Large intestine (tissue), 3 donors: ENCODE results near the gene DNAJC5. TPM values are rescaled to one million over a fixed set of nuclear protein-coding genes. Genes with fewer than 3 reads are reported as not detected.
"Not testable (repeated sequence)": the region's sequence is repeated elsewhere in the genome, so short reads cannot be mapped to it uniquely, and the experiment has no call there.

ENCODE experiments used
- DNase-seq, 2 donors: peaks; one replicate each; pipeline versions ENCODE4 v3.0.0 to v3.0.0-alpha.2; 2013
- H3K27ac ChIP-seq: one replicate; pipeline ENCODE4 v1.5.1; 2013; ENCODE audit warnings: low read length
- H3K27me3 ChIP-seq: 2 replicates; pipeline ENCODE4 v1.6.1; 2013; ENCODE audit warnings: low read length; ENCODE audit not compliant: control insufficient read depth, insufficient read depth
- H3K36me3 ChIP-seq: 2 replicates; pipeline ENCODE4 v1.6.1; 2013; ENCODE audit warnings: low read length; ENCODE audit not compliant: control insufficient read depth, insufficient read depth
- H3K4me1 ChIP-seq: one replicate; pipeline ENCODE4 v1.6.1; 2013; ENCODE audit warnings: low read length; ENCODE audit not compliant: control insufficient read depth, insufficient read depth
- H3K4me3 ChIP-seq: one replicate; pipeline ENCODE4 v1.5.1; 2013; ENCODE audit warnings: low read length
- H3K9me3 ChIP-seq: one replicate; pipeline ENCODE4 v1.6.1; 2013; ENCODE audit warnings: mild to moderate bottlenecking, low read depth, low read length, moderate library complexity; ENCODE audit not compliant: control insufficient read depth
- WGBS: methylation state at CpG from one replicate; pipeline ENCODE4 v1.1.5; 2013; ENCODE audit warnings: low lambda C conversion rate; ENCODE audit not compliant: insufficient coverage; 5-methylcytosine and 5-hydroxymethylcytosine counted together
- polyA plus RNA-seq: library from polyadenylated mRNA; unstranded; fragments of 120-200 nt; gene quantifications from one replicate; pipeline ENCODE4 v1.2.1, GENCODE V29; 2013

The DNAJC5 gene
- polyA plus RNA-seq, 1 donor: 21.9 TPM

DNA sequence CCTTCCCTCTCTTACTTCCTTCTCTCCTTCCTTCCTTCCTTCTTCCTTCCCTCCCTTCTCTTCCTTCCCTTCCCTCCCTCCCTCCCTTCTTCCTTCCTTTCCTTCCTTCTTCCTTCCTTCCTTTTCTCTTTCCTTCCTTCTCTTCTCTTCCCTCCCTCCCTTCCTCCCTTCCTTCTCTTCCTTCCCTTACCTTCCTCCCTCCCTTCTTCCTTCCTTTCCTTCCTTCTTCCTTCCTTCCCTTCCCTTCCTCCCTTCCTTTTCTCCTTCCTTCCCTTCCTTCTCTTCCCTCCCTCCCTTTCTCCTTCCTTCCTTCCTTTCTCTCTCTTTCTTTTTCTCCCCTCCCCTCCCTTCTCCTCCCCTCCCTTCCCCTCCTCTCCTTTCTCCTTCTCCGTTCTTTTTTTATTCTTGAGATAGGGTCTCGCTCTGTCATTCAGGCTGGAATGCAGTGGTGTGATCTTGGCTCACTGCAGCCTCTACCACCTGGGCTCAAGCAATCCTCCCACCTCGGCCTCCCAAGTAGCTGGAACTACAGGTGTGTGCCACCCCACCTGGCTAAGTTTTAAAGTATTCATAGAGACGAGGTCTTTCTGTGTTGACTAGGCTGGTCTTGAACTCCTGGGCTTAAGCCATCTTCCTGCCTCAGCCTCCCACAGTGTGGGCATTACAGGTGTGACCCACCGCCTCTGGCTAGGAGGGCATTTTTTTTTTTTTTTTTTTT, 75.9 kb downstream of the DNAJC5 start:
- H3K36me3 ChIP-seq: peaks cover 20% of the 10 kb centered on the region
- peaks cover 6% of the 10 kb centered on the region for H3K27me3 ChIP-seq
- DNase-seq: no peak
- peaks cover 14% of the 10 kb centered on the region for H3K4me1 ChIP-seq
- no CpG with 5 or more reads among the region's 5 CpGs for WGBS
- H3K27ac ChIP-seq: no peak overlapping the region
- peaks cover 28% of the 10 kb centered on the region for H3K9me3 ChIP-seq
- H3K4me3 ChIP-seq: no peak overlapping the region

DNA sequence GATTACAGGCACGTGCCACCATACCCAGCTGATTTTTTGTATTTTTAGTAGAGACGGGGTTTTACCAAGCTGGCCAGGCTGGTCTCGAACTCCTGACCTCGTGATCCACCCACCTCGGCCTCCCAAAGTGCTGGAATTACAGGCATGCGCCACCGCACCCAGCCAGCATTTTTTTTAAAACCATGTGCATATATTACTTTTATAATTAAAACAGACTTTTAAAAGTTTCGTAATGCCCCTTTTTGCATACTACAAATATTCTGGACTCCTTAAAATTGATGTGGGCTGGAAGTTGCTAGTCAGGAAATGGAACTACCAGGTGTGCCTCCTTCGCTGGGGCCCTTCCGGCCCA, 77.0 kb downstream of the DNAJC5 start:
- Histone ChIP-seq H3K9me3 (peaks cover 17% of the 10 kb centered on the region), H3K36me3 (peaks cover 11% of the 10 kb centered on the region), H3K4me1 (peaks cover 14% of the 10 kb centered on the region)
- DNase-seq, H3K27ac ChIP-seq, H3K4me3 ChIP-seq, H3K27me3 ChIP-seq: not testable (repeated sequence)
- WGBS: 94% methylated on average over 3 of the region's 10 CpGs

DNA sequence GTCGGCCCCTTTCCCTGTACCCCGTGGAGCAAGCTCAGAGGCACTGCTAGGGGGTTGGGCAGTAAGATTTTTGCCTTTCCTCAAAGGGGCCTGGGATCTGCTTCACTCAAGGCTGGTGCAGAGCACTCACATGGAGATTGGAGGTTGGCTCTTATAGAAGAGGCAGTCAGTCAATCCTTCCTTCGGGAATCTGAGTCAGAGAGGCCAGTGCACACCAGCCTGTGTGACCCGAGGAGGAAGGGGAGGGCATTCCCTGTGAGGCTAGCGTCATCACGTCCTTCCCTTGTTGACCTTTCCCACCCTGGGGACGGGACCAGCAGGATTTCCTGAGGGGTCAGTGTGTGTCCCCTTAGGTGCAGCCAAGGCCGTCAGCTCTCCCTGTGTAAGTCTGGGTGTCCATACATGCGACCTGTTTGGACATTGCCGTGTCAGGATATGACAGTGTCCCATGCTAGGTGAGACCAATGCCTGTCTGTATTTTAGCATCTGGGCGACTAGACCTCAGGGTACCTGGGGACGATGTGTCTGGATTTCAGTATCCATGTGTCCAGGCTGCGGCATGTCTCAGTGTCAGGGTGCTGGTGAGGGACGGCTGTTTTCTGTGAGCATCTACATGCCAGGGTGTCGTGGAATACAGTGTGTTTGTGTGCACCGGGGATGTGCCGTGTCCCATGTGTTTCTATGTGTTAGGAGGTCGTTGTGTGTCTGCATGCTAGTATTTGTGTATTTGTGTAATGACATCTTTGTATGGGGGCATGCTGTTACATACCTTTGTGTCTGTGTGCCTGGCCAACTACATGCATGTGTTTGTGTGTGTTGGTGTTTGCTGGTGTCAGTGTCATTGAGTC, 77.6 kb downstream of the DNAJC5 start:
- DNase-seq: no peak
- peaks cover 5% of the 10 kb centered on the region for H3K36me3 ChIP-seq
- H3K27ac ChIP-seq: no peak overlapping the region
- peaks cover 11% of the 10 kb centered on the region for H3K9me3 ChIP-seq
- peaks cover 14% of the 10 kb centered on the region for H3K4me1 ChIP-seq
- no CpG with 5 or more reads among the region's 18 CpGs for WGBS
- H3K27me3 ChIP-seq: peaks cover 6% of the 10 kb centered on the region
- no peak overlapping the region for H3K4me3 ChIP-seq

DNA sequence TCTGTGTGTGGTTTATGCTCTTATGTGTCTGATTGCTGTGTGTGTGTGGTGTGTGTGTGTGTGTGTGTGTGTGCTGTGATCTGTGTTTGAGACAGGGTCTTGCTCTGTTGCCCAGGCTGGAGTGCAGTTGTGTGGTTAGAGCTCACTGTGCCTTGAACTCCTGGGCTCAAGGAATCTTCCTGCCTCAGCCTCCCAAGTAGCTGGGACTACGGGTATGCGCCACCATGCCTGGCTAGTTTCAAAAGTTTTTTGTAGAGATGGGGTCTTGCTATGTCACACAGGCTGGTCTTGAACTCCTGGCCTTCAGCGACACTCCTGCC, 78.2 kb downstream of the DNAJC5 start:
- Histone ChIP-seq H3K9me3 (peaks cover 5% of the 10 kb centered on the region), H3K27me3 (peaks cover 7% of the 10 kb centered on the region), H3K36me3 (peaks cover 3% of the 10 kb centered on the region), H3K27ac (no peak overlapping the region), H3K4me3 (no peak overlapping the region), H3K4me1 (peaks cover 15% of the 10 kb centered on the region)
- WGBS: no CpG with 5 or more reads among the region's 3 CpGs
- DNase-seq: no peak

DNA sequence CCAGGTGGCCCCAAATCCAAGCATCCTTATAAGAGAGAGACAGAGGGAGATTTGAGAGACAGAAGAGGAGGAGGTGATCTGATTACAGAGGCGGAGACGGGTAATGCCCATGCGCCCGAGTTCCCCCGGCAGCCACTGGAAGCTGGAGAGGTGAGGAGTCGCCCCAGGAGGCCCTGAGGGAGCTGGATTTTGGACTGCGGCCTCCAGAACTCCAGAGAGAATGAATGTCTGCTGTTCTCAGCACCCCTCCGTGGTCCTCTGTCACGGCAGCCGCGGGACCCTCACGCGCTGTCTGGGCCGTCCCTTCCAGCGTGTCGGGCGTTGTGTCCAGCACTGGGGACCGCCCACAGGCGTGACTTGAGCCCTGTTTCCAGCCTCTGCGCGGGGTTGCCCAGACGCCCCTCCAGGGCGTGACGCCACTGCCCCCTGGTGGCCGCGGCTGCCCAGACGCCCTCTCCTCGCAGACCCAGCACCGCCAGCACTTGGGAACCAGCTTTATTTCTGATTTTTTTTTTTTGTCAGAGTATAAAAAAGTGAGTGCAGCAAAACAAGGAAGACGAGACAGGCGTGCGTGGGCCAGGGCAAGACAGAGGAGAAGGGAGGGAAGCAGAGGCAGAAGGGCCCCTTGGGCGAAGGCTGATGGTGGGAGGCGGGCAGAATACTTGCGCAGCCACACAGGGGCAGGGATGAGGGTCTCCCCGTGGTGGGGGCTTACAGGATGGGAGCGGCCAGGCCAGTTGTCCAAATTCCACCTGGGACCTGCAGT, 78.9 kb downstream of the DNAJC5 start:
- peaks cover 2% of the 10 kb centered on the region for H3K36me3 ChIP-seq
- H3K4me1 ChIP-seq: peaks cover 16% of the 10 kb centered on the region
- H3K27ac ChIP-seq: no peak overlapping the region
- peak; percentile 75 to 76 for DNase-seq
- no peaks in the 10 kb centered on the region for H3K9me3 ChIP-seq
- no CpG with 5 or more reads among the region's 37 CpGs for WGBS
- H3K4me3 ChIP-seq: peak overlapping the region; percentile 34
- H3K27me3 ChIP-seq: peaks cover 8% of the 10 kb centered on the region

DNA sequence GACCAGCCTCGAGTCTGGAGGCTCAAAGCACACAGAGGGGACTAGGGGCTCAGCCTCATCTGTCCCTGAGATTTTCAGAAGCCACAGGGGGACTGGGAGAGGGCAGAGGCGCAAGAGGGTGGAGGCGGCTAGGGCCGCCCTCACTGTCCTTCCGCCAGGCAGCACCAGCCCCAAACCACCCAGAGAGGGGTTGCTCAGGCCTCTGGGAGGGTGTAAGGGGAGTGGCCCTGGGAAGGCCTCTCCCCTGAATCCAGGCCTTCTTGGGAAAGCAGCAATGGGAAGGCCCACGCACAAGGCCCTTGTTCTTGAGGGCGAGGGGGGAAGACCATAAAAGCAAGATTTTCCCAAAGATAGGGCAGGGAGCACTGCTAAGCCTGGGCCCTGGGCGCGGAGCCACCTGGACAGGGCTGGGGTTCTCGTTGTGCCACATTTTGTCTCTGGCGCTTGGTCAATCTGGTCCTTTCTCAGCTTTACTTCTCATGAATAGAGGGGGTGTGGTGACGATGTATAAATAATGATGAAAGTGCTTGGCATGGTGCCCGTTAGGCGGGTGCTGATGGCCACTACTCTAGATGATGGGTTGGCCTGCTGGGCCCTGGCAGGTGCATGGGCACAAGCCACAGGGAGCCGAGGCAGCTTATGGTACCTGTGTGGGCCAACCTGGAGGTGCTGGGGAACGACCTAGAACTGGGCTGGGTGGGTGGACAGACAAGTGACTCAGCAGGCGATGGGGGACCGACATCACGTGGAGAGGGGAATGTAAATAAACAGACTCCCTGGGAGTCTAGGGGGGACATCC, 79.7 kb downstream of the DNAJC5 start:
- H3K4me3 ChIP-seq: no peak overlapping the region
- WGBS: no CpG with 5 or more reads among the region's 19 CpGs
- peaks cover 13% of the 10 kb centered on the region for H3K4me1 ChIP-seq
- peaks cover 2% of the 10 kb centered on the region for H3K36me3 ChIP-seq
- H3K27me3 ChIP-seq: peaks cover 10% of the 10 kb centered on the region
- no peaks in the 10 kb centered on the region for H3K9me3 ChIP-seq
- DNase-seq: no peak
- no peak overlapping the region for H3K27ac ChIP-seq

DNA sequence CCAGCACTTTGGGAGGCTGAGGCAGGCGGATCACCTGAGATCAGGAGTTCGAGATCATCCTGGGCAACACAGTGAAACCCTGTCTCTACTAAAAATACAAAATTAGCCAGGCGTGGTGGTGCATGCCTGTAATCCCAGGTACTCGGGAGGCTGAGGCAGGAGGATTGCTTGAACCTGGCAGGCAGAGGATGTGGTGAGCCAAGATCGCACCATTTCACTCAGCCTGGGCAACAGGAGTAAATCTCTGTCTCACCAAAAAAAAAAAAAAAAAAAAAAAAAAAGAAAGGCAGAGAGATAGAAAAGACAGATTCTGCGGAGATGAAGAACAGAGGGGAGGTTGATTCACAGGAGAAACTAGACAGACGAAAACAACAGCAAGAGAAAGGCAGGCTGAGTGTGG, 81.6 kb downstream of the DNAJC5 start:
- H3K9me3 ChIP-seq, H3K27me3 ChIP-seq, H3K36me3 ChIP-seq, H3K4me3 ChIP-seq, DNase-seq, H3K27ac ChIP-seq: not testable (repeated sequence)
- peaks cover 21% of the 10 kb centered on the region for H3K4me1 ChIP-seq
- 100% methylated on average over 2 of the region's 7 CpGs for WGBS

DNA sequence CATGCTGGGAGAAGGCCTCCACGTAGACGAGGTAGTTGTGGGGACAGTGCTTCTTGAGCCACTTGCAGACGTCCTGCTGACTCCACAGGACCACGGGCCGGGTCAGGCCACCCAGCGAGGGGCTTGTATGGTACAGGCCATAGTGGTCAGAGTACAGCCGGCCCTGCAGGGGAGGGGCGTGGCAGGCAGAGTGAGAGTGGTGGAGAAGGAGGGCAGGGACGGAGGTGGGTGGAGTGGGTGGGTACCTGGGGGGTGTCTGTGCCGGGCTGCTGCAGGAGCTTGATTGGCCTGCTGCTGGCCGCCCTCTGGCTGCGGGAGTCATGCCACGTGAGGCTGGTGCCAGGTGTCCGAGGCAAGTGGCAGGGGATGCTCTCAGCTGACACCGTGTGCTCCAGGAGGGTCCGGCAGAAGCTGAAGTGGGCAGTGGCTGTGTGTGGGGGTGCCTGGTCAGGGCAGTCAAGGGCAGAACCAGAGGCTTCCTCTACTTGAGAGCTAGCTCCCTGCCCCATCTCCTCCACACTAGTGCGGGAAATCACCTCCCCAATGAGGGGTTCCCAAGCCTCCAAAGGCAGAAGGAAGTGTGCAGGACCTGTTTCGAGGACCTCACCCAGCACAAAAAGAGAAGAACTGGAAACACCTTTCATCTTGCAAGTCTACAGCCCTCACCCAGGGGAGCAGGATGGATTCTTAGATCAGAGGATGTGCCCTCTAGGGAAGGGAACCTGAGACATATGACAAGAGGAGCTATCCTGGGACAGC, 82.2 kb downstream of the DNAJC5 start:
- Histone ChIP-seq H3K9me3 (peaks cover 3% of the 10 kb centered on the region), H3K36me3 (peaks cover 2% of the 10 kb centered on the region), H3K4me1 (peaks cover 27% of the 10 kb centered on the region), H3K27ac (no peak overlapping the region), H3K4me3 (no peak overlapping the region), H3K27me3 (peaks cover 4% of the 10 kb centered on the region)
- no CpG with 5 or more reads among the region's 18 CpGs for WGBS
- DNase-seq: no peak

DNA sequence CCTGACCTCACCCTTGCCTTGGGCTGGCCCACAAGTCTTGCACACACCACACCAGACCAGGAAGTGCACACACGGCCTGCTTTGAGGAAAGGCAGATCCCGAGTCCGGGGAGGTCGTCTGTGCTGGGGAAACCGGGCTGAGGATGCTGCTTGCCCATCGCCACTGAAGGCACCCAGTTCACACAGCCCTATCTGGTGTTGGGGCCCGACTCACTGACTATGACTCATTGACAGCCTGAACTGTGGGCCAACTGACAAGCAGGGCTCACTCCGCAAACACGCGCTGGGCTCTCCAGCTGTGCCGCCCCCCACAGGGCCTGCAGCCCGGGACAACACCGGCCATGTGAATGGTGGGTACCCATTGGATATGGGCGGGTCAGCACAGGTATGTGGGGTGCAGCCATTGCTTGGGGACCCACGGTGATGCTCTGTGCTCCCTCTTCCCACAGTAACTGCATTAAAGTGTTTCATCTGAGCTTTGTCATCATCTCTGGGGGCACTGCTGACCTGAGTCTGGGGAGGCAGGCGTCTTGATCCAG, 82.9 kb downstream of the DNAJC5 start:
- WGBS: no CpG with 5 or more reads among the region's 16 CpGs
- Histone ChIP-seq H3K4me3 (no peak overlapping the region), H3K27me3 (peaks cover 4% of the 10 kb centered on the region), H3K27ac (no peak overlapping the region), H3K9me3 (peaks cover 3% of the 10 kb centered on the region), H3K36me3 (peaks cover 5% of the 10 kb centered on the region), H3K4me1 (peaks cover 27% of the 10 kb centered on the region)
- peak in 1 of 2 donors; percentile 52 for DNase-seq
